IMR-90 (cell line): ENCODE results near the gene FAM241A. TPM values are rescaled to one million over a fixed set of nuclear protein-coding genes. Genes with fewer than 3 reads are reported as not detected.
A peak's percentile ranks its signal among the peaks of the same experiment; 100 is the strongest.

Experiments
- ATAC-seq: fragments of 200-7000 bp; cut with Tn5 transposase; 2 replicates; pipeline ENCODE4 v1.9.1; 2020; ENCODE audit warnings: low read depth, mild to moderate bottlenecking, moderate library complexity
- BruUV-seq: library from RNA; stranded (reverse); fragments of 400-500 nt; replicated peaks from 2 replicates; lab custom pipeline; 2021; lab: Mats Ljungman, UMichigan
- CTCF ChIA-PET: fragments of 300-600 bp; formaldehyde crosslinking; extraction: SDS; loops from one replicate; lab custom pipeline; 2021; ENCODE audit warnings: antibody characterized with exemption; lab: Yijun Ruan, JAX
- POLR2A ChIA-PET: fragments of 300-600 bp; sonication (Branson Sonifier 250); formaldehyde crosslinking; loops from one replicate; lab custom pipeline; 2022; ENCODE audit warnings: antibody characterized with exemption; ENCODE audit not compliant: unreplicated experiment; lab: Charles Lee
- DNase-seq: peaks from one replicate; pipeline ENCODE4 v3.0.0; 2013
- H2AFZ ChIP-seq: replicated peaks from 2 replicates; pipeline ENCODE3; 2013; ENCODE audit warnings: low read length, mild to moderate bottlenecking; ENCODE audit not compliant: poor library complexity
- H2AK5ac ChIP-seq: 2 replicates; pipeline ENCODE4 v1.6.1; 2013; ENCODE audit warnings: low read depth, low read length, inconsistent platforms
- H2AK9ac ChIP-seq: replicated peaks from 2 replicates; pipeline ENCODE3; 2013; ENCODE audit warnings: mild to moderate bottlenecking, low read depth, low read length, moderate library complexity; ENCODE audit not compliant: poor library complexity
- H2BK120ac ChIP-seq: 2 replicates; pipeline ENCODE4 v1.6.1; 2013; ENCODE audit warnings: low read depth, low read length, inconsistent platforms
- H2BK15ac ChIP-seq: 3 replicates; pipeline ENCODE4 v1.6.1; 2013; ENCODE audit warnings: low read depth, low read length, inconsistent platforms
- H2BK20ac ChIP-seq: 2 replicates; pipeline ENCODE4 v1.6.1; 2013; ENCODE audit warnings: low read depth, mild to moderate bottlenecking, inconsistent platforms, low read length, moderate library complexity
- H2BK5ac ChIP-seq: 2 replicates; pipeline ENCODE4 v1.6.1; 2013; ENCODE audit warnings: mild to moderate bottlenecking, low read depth, low read length, inconsistent platforms; ENCODE audit not compliant: poor library complexity, severe bottlenecking
- H3K14ac ChIP-seq: replicated peaks from 2 replicates; pipeline ENCODE4 v1.6.1; 2013; ENCODE audit warnings: low read depth, low read length, inconsistent platforms
- H3K18ac ChIP-seq: 2 replicates; pipeline ENCODE4 v1.6.1; 2013; ENCODE audit warnings: low read depth, low read length, control low read depth
- H3K23ac ChIP-seq: 2 replicates; pipeline ENCODE4 v1.6.1; 2013; ENCODE audit warnings: low read depth, low read length, inconsistent platforms
- H3K27ac ChIP-seq: 2 replicates; pipeline ENCODE4 v1.5.1; 2013; ENCODE audit warnings: mild to moderate bottlenecking, control low read depth, low read length; ENCODE audit not compliant: insufficient read depth
- H3K27me3 ChIP-seq: 2 replicates; pipeline ENCODE4 v1.6.1; 2013; ENCODE audit warnings: low read length; ENCODE audit not compliant: control insufficient read depth, insufficient read depth
- H3K36me3 ChIP-seq: 2 replicates; pipeline ENCODE4 v1.6.1; 2013; ENCODE audit warnings: low read length, mixed read lengths; ENCODE audit not compliant: control insufficient read depth, insufficient read depth
- H3K4ac ChIP-seq: 2 replicates; pipeline ENCODE4 v1.6.1; 2013; ENCODE audit warnings: low read depth, low read length, inconsistent platforms
- H3K4me1 ChIP-seq: 2 replicates; pipeline ENCODE4 v1.6.1; 2013; ENCODE audit warnings: low read length, mixed read lengths; ENCODE audit not compliant: control insufficient read depth, insufficient read depth
- H3K4me2 ChIP-seq: 2 replicates; pipeline ENCODE4 v1.6.1; 2013; ENCODE audit warnings: low read depth, mild to moderate bottlenecking, control low read depth, low read length, moderate library complexity
- H3K4me3 ChIP-seq: 2 replicates; pipeline ENCODE4 v1.5.1; 2013; ENCODE audit warnings: low read depth, mild to moderate bottlenecking, control low read depth, low read length, moderate library complexity; ENCODE audit not compliant: insufficient read depth
- H3K56ac ChIP-seq: 2 replicates; pipeline ENCODE4 v1.6.1; 2013; ENCODE audit warnings: low read length, inconsistent platforms; ENCODE audit not compliant: insufficient read depth; ENCODE audit errors: extremely low read depth
- H3K79me1 ChIP-seq, 2 experiments: 2 replicates each; pipeline ENCODE4 v1.6.1; 2013; ENCODE audit warnings: low read length in 2 of 2, inconsistent platforms in 1 of 2, low read depth in 1 of 2
- H3K9ac ChIP-seq: 2 replicates; pipeline ENCODE4 v1.6.1; 2013; ENCODE audit warnings: low read depth, low read length, control low read depth
- H3K9me1 ChIP-seq: 2 replicates; pipeline ENCODE4 v1.6.1; 2013; ENCODE audit warnings: low read length, inconsistent platforms; ENCODE audit not compliant: insufficient read depth
- H3K9me3 ChIP-seq: 2 replicates; pipeline ENCODE4 v1.6.1; 2013; ENCODE audit warnings: low read length; ENCODE audit not compliant: control insufficient read depth, insufficient read depth
- H4K20me1 ChIP-seq: 2 replicates; pipeline ENCODE4 v1.6.1; 2013; ENCODE audit warnings: low read length, inconsistent platforms; ENCODE audit not compliant: insufficient read depth
- H4K5ac ChIP-seq: 2 replicates; pipeline ENCODE4 v1.6.1; 2013; ENCODE audit warnings: mild to moderate bottlenecking, low read depth, low read length, control low read depth
- H4K8ac ChIP-seq, 2 experiments: 2 replicates each; pipeline ENCODE4 v1.6.1; 2013; ENCODE audit warnings: low read depth in 2 of 2, low read length in 2 of 2, control low read depth in 1 of 2, inconsistent platforms in 1 of 2
- H4K91ac ChIP-seq: 2 replicates; pipeline ENCODE4 v1.6.1; 2013; ENCODE audit warnings: low read depth, low read length, inconsistent platforms; ENCODE audit not compliant: insufficient read depth
- BHLHE40 ChIP-seq: fragments of 150-350 bp; IDR thresholded peaks from 2 replicates; pipeline ENCODE4 v1.6.1; 2016; ENCODE audit warnings: mild to moderate bottlenecking, low read depth, low read length
- POLR2A ChIP-seq: IDR thresholded peaks from 2 replicates; pipeline ENCODE4 v1.6.1; 2012; ENCODE audit warnings: mild to moderate bottlenecking, low read depth, low read length
- RAD21 ChIP-seq: IDR thresholded peaks from 2 replicates; pipeline ENCODE4 v1.6.1; 2012; ENCODE audit warnings: low read length, improper control_type of control experiment
- WGBS, 2 experiments: methylation state at CpG; one replicate each; pipeline versions ENCODE4 v1.1.5 to v1.1.7; 2013; ENCODE audit warnings: missing lambda C conversion rate in 2 of 2; ENCODE audit not compliant: insufficient read length in 1 of 2; ENCODE audit errors: extremely low coverage in 2 of 2; 5-methylcytosine and 5-hydroxymethylcytosine counted together
- dilution Hi-C: fragments of 300-500 bp; cut with HindIII; formaldehyde crosslinking; loops from one replicate; pipeline ENCODE4 v1.14.3; 2018; ENCODE audit warnings: low sequenced_read_pairs; ENCODE audit not compliant: unreplicated experiment
- in situ Hi-C: fragments of 300-500 bp; cut with MboI; formaldehyde crosslinking; loops from 3 replicates; pipeline ENCODE4 v1.14.3; 2019; ENCODE audit warnings: low sequenced_read_pairs, inconsistent platforms, mixed read lengths
- intact Hi-C: fragments of 100-400 bp; cut with micrococcal nuclease; formaldehyde crosslinking; loops from 2 replicates; pipeline ENCODE4 v1.10.0; 2022
- polyA plus RNA-seq, 3 experiments: library from polyadenylated mRNA; depleted of rRNA; stranded (reverse); fragments of >200 nt; gene quantifications; 2 replicates each; pipeline ENCODE4 v1.2.3, GENCODE V29; 2012; ENCODE audit warnings: low replicate concordance in 1 of 3
- total RNA-seq: library from RNA; depleted of rRNA; stranded (reverse); fragments of >200 nt; gene quantifications from 2 replicates; pipeline ENCODE4 v1.2.3, GENCODE V29; 2012
- TF ChIP-seq, protein P1 (sequence below): conservative IDR thresholded peaks from 2 replicates; pipeline ENCODE4 v1.5.1; 2012; ENCODE audit warnings: mild to moderate bottlenecking, low read depth, low read length, improper control_type of control experiment
- TF ChIP-seq, protein P2 (sequence below): fragments of 150-350 bp; IDR thresholded peaks from 2 replicates; pipeline ENCODE4 v1.6.1; 2017; ENCODE audit warnings: mild to moderate bottlenecking, antibody characterized with exemption, low read length, low read depth

Gene FAM241A
- total and polyA plus RNA-seq, 2 of the 4 experiments (the other 2 are of a cell fraction): under 0.01 to 0.24 TPM

DNA sequence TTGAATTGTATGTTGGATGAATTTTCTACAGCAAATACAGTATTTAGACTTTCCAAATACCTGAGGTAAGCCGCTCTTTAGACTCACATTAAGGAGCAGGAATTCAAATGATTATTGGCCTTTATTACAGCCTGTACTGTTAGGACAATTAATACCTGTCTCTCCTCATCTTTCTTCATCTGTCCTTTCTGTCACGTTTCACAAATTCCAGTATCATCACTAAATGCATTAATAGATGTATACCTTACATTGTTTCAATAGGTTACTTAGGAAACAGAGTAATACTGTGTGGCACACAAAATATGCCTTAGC is 1.2 kb downstream of the FAM241A start:
- Histone ChIP-seq H3K56ac (no peak overlapping the region), H3K9me3 (no peaks in the 10 kb centered on the region), H3K27ac (no peak overlapping the region), H3K27me3 (no peaks in the 10 kb centered on the region; the same call in 1 of the 2 replicates), H3K9me1 (no peaks in the 10 kb centered on the region), H2BK20ac (no peak overlapping the region), H2AK5ac (no peak overlapping the region), H2AFZ (no peak overlapping the region), H4K91ac (no peak overlapping the region), H4K5ac (no peak overlapping the region), H3K4ac (no peak overlapping the region), H3K4me1 (no peaks in the 10 kb centered on the region), H3K18ac (no peak overlapping the region), H4K8ac (no peak overlapping the region), H2BK5ac (no peak overlapping the region), H2BK15ac (no peak overlapping the region), H3K4me3 (no peak overlapping the region), H3K14ac (no peak overlapping the region), H3K36me3 (no peaks in the 10 kb centered on the region), H3K4me2 (0 out of 2 replicates have a peak overlapping the region, but pooled peaks have one; percentile 15), H2BK120ac (no peak overlapping the region), H2AK9ac (no peak overlapping the region), H3K79me1 (peaks cover 0 to 3% of the 10 kb centered on the region in 2 experiments; a peak in 1 of 4 replicates), H3K9ac (no peak overlapping the region), H4K20me1 (no peaks in the 10 kb centered on the region), H3K23ac (no peak overlapping the region)
- ATAC-seq (no peak), DNase-seq (no peak)
- POLR2A ChIA-PET: no interaction called here
- intact Hi-C loops: no loop called here
- CTCF ChIA-PET: no interaction called here
- TF ChIP-seq RAD21: no peak
- TF ChIP-seq POLR2A: no peak
- TF ChIP-seq, protein P1, sequence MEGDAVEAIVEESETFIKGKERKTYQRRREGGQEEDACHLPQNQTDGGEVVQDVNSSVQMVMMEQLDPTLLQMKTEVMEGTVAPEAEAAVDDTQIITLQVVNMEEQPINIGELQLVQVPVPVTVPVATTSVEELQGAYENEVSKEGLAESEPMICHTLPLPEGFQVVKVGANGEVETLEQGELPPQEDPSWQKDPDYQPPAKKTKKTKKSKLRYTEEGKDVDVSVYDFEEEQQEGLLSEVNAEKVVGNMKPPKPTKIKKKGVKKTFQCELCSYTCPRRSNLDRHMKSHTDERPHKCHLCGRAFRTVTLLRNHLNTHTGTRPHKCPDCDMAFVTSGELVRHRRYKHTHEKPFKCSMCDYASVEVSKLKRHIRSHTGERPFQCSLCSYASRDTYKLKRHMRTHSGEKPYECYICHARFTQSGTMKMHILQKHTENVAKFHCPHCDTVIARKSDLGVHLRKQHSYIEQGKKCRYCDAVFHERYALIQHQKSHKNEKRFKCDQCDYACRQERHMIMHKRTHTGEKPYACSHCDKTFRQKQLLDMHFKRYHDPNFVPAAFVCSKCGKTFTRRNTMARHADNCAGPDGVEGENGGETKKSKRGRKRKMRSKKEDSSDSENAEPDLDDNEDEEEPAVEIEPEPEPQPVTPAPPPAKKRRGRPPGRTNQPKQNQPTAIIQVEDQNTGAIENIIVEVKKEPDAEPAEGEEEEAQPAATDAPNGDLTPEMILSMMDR: no peak
- no peak for TF ChIP-seq BHLHE40
- TF ChIP-seq, protein P2, sequence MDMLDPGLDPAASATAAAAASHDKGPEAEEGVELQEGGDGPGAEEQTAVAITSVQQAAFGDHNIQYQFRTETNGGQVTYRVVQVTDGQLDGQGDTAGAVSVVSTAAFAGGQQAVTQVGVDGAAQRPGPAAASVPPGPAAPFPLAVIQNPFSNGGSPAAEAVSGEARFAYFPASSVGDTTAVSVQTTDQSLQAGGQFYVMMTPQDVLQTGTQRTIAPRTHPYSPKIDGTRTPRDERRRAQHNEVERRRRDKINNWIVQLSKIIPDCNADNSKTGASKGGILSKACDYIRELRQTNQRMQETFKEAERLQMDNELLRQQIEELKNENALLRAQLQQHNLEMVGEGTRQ: no peak
- dilution Hi-C loops: no loop called here
- no TSS peak for BruUV-seq
- WGBS, 2 experiments: no CpG with 5 or more reads among the region's 2 CpGs
- in situ Hi-C loops: no loop called here
